ENCODE results near the gene FOXD4L1.
"Not testable (repeated sequence)": the region's sequence is repeated elsewhere in the genome, so short reads cannot be mapped to it uniquely, and the experiment has no call there.

FOXD4L1 gene

DNA sequence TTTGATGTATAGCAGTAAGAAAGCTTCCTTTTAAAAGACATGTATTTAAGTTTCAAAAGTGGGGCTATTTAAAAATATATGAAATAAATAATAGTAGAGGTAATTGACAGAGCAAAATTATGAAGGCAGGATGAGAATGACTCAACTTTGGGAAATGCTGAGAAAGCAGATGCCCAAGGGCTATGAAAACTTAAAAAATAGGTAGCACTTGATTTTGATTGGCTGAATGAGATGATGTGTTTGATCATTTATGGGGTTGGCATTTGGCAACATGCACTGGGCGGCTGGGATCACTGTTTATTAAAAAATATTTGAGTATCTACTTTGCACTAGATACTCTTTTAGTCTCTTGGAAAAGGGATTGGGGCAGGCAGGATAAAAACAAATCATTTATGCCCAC, 26.5 kb downstream of the FOXD4L1 start:
- DNase-seq (ENCODE audit: low read depth, low spot score) = not testable (repeated sequence)

DNA sequence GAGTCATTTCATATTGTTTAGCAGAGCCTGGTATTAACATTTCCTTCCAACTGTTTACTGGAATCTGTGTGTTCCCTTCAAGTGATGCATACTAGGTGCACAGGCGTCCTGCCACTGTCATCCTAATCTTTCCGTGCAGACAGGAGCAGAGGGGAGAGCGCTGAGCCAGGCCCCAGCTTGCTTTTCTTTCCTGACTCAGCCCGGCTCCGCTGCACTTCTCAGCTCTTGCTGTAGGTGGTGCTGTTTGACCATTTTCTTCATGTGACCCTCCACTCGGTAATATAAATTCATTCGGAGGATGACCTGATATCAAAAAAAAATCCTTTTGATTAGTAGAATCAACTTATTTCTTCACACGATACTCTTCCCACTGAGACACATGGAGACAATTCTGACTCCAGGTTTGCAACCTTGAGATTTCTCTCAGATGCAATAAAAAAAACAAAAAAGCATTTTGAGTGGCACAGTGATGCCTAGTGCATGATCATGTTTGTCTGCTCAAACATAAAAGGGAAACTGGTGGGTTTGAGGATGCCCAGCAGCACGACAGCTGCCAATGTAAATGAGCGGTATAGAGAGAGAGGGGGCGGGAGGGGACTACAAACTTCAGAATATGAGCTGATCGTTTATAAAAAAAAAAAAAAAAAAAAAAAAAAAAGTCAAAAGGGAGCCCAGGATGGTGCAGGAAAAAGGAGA, 29.0 kb downstream of the FOXD4L1 start:
- DNase-seq (ENCODE audit: low read depth, low spot score) = not testable (repeated sequence)

DNA sequence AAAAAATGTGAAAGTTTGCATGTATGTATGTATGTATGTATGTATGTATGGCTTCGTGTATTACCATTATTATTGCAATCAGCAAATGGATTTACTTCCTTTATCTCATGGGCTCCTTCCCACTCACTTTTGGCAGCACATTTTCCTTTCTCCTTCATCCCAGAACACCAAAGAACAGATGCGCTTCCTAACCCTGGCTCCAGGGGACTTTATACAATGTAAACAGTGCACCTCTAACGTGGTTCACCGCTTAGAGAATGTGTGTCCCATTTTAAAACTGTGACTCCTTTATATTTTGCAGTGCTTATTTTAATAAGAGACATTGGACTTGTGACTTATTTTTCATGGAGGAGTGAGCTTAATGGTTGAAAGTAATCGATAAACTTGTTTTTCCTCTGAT, 29.7 kb downstream of the FOXD4L1 start:
- not testable (repeated sequence) for DNase-seq (ENCODE audit: low read depth, low spot score)

DNA sequence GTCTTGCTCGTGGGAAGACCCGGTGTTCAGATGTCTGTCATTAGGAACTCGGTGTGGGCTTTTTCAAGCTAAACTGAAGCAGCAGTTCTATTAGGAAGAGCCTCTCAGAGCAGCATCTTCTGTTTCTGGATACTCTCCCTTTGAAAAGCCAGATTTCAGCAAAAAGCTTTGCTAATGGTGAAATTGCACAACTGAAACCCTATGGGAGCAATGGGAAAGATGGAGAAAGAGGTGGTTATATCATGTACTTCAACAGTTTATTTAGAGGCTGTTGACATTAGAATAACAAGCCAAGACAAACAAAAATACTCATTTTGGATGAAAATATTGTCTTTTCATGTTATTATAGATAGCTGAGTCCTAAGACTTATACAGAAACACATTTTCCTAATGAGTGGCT, 30.4 kb downstream of the FOXD4L1 start:
- DNase-seq (ENCODE audit: low read depth, low spot score) = not testable (repeated sequence)

DNA sequence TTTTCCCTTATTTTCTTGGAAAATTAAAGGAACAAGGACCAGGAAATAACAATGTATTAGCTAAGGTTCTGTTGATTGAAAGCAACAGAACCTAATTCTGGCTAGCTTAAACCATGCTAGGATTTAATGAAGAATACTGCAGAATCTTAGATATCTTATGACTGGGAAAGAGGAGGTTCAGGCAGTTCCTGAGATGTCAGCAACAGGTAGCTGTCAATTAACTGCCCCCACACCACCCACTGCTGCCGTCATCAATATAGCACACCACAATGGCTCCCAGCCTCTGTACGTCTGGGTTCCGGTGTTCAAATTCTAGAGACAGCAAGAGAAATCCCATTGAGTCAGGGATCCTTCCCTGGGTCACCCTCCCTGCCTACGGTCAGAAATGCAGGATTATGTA, 34.5 kb downstream of the FOXD4L1 start:
- DNase-seq (ENCODE audit: low read depth, low spot score) = not testable (repeated sequence)

DNA sequence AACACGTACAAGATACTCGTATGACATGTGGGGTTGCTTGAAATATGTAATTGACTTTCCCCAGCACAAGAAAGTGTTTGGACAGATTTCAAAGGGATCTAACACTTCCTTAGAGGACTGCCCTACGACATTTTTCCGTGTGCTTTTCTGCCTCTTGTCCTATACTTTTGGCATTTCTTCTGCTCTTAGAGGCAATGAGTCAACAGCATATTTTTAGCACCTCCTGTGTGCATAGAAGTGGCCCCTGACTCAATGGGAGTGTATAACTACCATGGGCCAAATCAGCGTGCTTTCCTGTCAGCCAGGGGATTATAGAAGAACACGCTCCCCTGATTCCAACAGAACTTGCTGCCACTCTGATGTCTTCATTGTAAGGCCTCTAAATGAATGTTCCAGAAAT, 38.1 kb downstream of the FOXD4L1 start:
- not testable (repeated sequence) for DNase-seq (ENCODE audit: low read depth, low spot score)

DNA sequence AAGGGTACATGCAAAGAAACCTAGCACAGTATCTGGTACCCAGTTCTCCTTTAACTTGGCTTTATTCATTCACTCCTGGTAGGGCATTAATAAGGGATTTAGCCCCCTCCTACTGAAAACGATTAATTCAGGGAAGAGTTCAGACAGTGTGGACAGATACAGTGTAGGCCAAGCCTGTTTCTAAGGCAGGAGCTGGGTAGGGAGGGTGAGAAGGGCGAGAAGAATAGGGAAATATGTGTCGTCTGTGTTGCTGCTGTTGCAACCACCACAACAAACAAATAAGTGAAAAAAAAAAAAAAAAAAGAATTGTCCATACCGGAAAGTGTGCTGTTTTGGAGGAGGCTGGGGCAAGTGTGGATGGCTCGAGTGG, 42.4 kb downstream of the FOXD4L1 start:
- DNase-seq (ENCODE audit: low read depth, low spot score) = not testable (repeated sequence)

DNA sequence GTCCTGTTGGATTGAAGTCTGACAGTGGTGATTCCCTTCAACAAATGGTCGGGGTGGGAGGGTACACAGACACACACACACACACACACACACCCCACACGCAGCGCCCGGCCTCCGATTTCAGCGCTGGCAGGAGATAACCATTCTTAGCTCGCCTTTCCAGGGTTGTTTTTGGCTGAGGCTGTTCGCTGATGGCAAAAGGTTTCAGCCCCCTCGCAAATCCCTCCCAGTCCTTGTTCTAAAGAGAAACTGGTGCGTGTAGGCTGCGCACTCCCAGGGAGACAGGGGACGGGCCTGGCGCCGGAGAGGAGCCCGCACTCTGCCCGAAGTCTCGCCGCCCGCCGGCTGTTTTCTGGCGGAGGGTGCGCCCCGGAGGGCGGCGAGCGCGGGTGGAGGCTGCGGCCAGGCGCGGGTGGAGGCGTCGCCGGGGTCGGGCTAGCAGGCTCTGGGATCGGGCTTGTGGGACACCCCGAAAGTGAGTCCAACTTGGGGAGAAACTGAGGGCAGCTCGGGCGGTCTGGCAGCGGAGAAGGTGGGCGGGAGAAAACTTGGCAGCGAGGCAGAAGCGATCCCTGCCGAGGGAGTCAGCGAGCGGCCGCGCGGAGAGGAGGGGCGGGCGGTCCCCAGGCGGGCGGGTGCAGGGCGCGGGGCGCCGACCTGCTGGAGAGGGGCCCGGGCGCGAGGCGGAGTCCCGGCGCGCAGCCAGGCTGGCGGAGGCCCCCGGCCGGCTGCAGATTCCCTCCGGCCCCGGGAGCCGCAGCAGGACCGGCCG, 42.9 kb downstream of the FOXD4L1 start:
- not testable (repeated sequence) for DNase-seq (ENCODE audit: low read depth, low spot score)

DNA sequence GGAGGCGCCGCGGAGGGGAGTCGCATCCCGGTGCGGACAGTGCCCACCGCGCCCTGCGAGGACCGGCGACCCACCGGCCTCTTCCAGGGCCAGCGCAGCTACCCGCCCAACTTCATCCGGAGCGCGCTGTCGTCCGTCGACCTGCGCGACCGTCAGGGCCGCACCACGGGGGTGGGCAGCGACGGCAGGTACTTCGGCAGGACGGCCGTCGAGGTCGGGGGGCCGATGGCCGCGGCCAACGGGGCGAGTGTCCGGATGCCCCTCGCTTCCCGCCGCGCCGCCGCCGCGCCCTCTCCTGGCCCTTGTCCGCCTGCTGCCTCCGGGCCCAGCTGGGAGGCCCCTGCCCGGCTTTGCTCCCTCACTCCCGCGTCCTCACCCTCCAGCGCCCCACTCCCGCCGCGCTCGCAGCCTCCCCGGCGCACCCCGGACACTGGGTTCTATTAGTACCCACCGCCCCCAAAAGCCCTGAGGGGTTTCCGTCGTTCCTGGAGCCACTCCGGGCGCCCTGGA, 43.6 kb downstream of the FOXD4L1 start:
- not testable (repeated sequence) for DNase-seq (ENCODE audit: low read depth, low spot score)

DNA sequence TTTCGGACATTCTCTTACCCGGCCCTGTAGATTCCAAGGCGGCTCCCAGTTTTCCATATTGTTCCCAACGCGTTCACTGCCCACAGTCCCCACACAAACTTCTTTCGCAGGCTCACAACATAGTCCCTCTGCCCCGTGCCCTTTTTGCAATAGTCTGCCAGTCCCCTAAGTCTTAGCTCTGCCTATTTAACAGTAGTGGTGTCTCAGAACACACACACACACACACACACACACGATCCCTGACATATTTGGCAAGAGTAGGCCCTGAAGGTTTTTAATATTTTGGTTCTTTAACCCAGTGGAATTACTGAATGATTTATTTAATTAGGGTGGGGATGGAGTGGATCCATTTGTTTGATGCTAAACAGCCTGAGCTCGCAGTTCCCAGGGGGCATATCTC, 44.1 kb downstream of the FOXD4L1 start:
- not testable (repeated sequence) for DNase-seq (ENCODE audit: low read depth, low spot score)
